ENCODE results near the gene RIPK4.

DNA sequence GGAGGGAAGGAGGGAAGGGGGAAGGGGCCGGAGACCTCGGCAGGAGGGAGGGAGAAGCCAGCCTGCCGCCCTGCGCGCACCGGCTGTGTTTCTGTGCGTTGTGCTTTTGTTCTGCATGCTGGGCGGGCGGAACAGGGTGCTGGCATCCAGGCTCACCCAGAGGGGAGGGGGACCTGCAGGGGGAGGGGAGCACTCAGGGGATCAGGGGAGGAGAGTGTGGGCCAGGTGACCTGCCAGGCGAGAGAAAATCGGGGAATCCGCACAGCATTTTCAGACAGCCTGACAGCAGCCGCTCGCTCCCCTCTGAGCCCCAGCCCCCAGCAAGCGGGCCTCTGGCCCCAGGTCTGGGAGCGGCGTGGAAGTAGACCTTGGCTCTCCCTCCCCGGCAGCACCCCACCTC is 54.7 kb downstream of the RIPK4 start:
- TF ChIP-seq, protein P1, sequence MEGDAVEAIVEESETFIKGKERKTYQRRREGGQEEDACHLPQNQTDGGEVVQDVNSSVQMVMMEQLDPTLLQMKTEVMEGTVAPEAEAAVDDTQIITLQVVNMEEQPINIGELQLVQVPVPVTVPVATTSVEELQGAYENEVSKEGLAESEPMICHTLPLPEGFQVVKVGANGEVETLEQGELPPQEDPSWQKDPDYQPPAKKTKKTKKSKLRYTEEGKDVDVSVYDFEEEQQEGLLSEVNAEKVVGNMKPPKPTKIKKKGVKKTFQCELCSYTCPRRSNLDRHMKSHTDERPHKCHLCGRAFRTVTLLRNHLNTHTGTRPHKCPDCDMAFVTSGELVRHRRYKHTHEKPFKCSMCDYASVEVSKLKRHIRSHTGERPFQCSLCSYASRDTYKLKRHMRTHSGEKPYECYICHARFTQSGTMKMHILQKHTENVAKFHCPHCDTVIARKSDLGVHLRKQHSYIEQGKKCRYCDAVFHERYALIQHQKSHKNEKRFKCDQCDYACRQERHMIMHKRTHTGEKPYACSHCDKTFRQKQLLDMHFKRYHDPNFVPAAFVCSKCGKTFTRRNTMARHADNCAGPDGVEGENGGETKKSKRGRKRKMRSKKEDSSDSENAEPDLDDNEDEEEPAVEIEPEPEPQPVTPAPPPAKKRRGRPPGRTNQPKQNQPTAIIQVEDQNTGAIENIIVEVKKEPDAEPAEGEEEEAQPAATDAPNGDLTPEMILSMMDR (optimal IDR thresholded peaks at IDR 0.05 in 1 of 3, IDR thresholded peaks at IDR 0.05 in 1 of 3, conservative IDR thresholded peaks at IDR 0.05 in 1 of 3; ENCODE audit: extremely low read depth in 1 of 3, insufficient read depth in 2 of 3, low read length in 3 of 3) = no peak
- TF ChIP-seq EZH2 (IDR thresholded peaks at IDR 0.05; ENCODE audit: low read length) = no peak
